HG02763 (cell line): Measurements from ENCODE around the gene FAM216B.
"Not testable (repeated sequence)": the region's sequence is repeated elsewhere in the genome, so short reads cannot be mapped to it uniquely, and the experiment has no call there.

ENCODE experiments used
- ATAC-seq: cut with Tn5 transposase; IDR thresholded peaks from one replicate; pipeline ENCODE4 v1.9.1; 2021; ENCODE audit warnings: mild to moderate bottlenecking, moderate library complexity; ENCODE audit not compliant: unreplicated experiment

Gene FAM216B

GRCh38 chr13:42780044-42780443 is 1.3 kb upstream of the FAM216B start:
- no peak for ATAC-seq

GRCh38 chr13:42786715-42787114 is 5.3 kb downstream of the FAM216B start:
- no peak for ATAC-seq

GRCh38 chr13:42788601-42789000 is 7.2 kb downstream of the FAM216B start:
- no peak for ATAC-seq

- ATAC-seq = no peak
Measured at GRCh38 chr13:42792154-42792553, 10.8 kb downstream of the FAM216B start.

- no peak for ATAC-seq
Measured at GRCh38 chr13:42794577-42795275, 13.3 kb downstream of the FAM216B start.

GRCh38 chr13:42795666-42796065 is 14.3 kb downstream of the FAM216B start:
- ATAC-seq = no peak

- no peak for ATAC-seq
Measured at GRCh38 chr13:42796747-42797356, 15.5 kb downstream of the FAM216B start.

GRCh38 chr13:42798118-42798517 is 16.7 kb downstream of the FAM216B start:
- no peak for ATAC-seq

GRCh38 chr13:42800109-42800643 is 18.8 kb downstream of the FAM216B start:
- no peak for ATAC-seq

- no peak for ATAC-seq
Measured at GRCh38 chr13:42803563-42804204, 22.3 kb downstream of the FAM216B start.

- peak; percentile 70 for ATAC-seq
Measured at GRCh38 chr13:42804244-42804874, 23.0 kb downstream of the FAM216B start.

GRCh38 chr13:42807241-42807640 is 25.9 kb downstream of the FAM216B start:
- no peak for ATAC-seq

- ATAC-seq = no peak
Measured at GRCh38 chr13:42807866-42808265, 26.5 kb downstream of the FAM216B start.

GRCh38 chr13:42808341-42808940 is 27.1 kb downstream of the FAM216B start:
- no peak for ATAC-seq

- ATAC-seq = no peak
Measured at GRCh38 chr13:42812316-42812715, 30.9 kb downstream of the FAM216B start.

GRCh38 chr13:42814868-42815267 is 33.5 kb downstream of the FAM216B start:
- no peak for ATAC-seq

- no peak for ATAC-seq
Measured at GRCh38 chr13:42815681-42816080, 34.3 kb downstream of the FAM216B start.

GRCh38 chr13:42816538-42816937 is 35.2 kb downstream of the FAM216B start:
- ATAC-seq = no peak

- not testable (repeated sequence) for ATAC-seq
Measured at GRCh38 chr13:42819687-42820086, 38.3 kb downstream of the FAM216B start.

- no peak for ATAC-seq
Measured at GRCh38 chr13:42820451-42820850, 39.1 kb downstream of the FAM216B start.

GRCh38 chr13:42821437-42821836 is 40.1 kb downstream of the FAM216B start:
- no peak for ATAC-seq
